K562 (cell line): ENCODE measurements around the gene TPD52L2. TPM values are rescaled to one million over a fixed set of nuclear protein-coding genes. Genes with fewer than 3 reads are reported as not detected.

ENCODE experiments used
- BACH1 ChIP-seq: fragments of 200-800 bp; sonication (Bioruptor generic); IDR thresholded peaks from 2 replicates; pipeline ENCODE4 v1.6.1; 2016; ENCODE audit warnings: missing genetic modification characterization, missing compliant biosample characterization
- CBFA2T3 ChIP-seq: fragments of 450-650 bp; IDR thresholded peaks from 2 replicates; pipeline ENCODE4 v1.6.1; 2017
- CHD2 ChIP-seq: IDR thresholded peaks from 2 replicates; pipeline ENCODE4 v1.6.1; 2011; ENCODE audit warnings: low read depth, low read length
- CTBP1 ChIP-seq: fragments of 450-650 bp; IDR thresholded peaks from 2 replicates; pipeline ENCODE4 v1.6.1; 2016; ENCODE audit warnings: borderline replicate concordance
- CUX1 ChIP-seq: fragments of 200-800 bp; sonication (Bioruptor generic); IDR thresholded peaks from 2 replicates; pipeline ENCODE4 v1.6.1; 2016; ENCODE audit warnings: missing genetic modification characterization, missing compliant biosample characterization
- DIDO1 ChIP-seq: fragments of 450-650 bp; IDR thresholded peaks from 2 replicates; pipeline ENCODE4 v1.6.1; 2016; ENCODE audit warnings: low read depth, missing biosample characterization, missing genetic modification characterization
- EGR1 ChIP-seq: fragments of 450-650 bp; conservative IDR thresholded peaks from 2 replicates; pipeline ENCODE4 v1.6.1; 2017; ENCODE audit warnings: mild to moderate bottlenecking
- GABPB2 ChIP-seq: fragments of 250-450 bp; sonication (Bioruptor Pico); conservative IDR thresholded peaks from 2 replicates; pipeline ENCODE4 v1.5.1; 2021; ENCODE audit warnings: mild to moderate bottlenecking
- HMBOX1 ChIP-seq: sonication (generic); IDR thresholded peaks from 2 replicates; pipeline ENCODE4 v1.6.1; 2016
- HMG20B ChIP-seq: fragments of 250-450 bp; sonication (Bioruptor Pico); IDR thresholded peaks from 2 replicates; pipeline ENCODE4 v1.5.0; 2021; ENCODE audit warnings: mild to moderate bottlenecking
- IRF1 ChIP-seq: sonication (generic); formaldehyde crosslinking; IDR thresholded peaks from 2 replicates; pipeline ENCODE4 v1.8.0; 2022; ENCODE audit warnings: missing genetic modification reagents, mild to moderate bottlenecking, borderline replicate concordance
- L3MBTL2 ChIP-seq: fragments of 450-650 bp; IDR thresholded peaks from 2 replicates; pipeline ENCODE4 v1.6.1; 2016; ENCODE audit warnings: mild to moderate bottlenecking, moderate library complexity
- MBD1 ChIP-seq: fragments of 250-450 bp; sonication (Bioruptor Pico); IDR thresholded peaks from 2 replicates; pipeline ENCODE4 v1.8.0; 2022; ENCODE audit warnings: inconsistent platforms
- MXI1 ChIP-seq: IDR thresholded peaks from 2 replicates; pipeline ENCODE4 v1.6.1; 2011; ENCODE audit warnings: low read depth, mild to moderate bottlenecking, improper control_type of control experiment, low read length
- SAFB2 ChIP-seq: fragments of 200-400 bp; formaldehyde crosslinking; IDR thresholded peaks from 2 replicates; pipeline ENCODE4 v1.6.1; 2018; ENCODE audit warnings: borderline replicate concordance, low read length, low read depth, moderate library complexity; ENCODE audit not compliant: severe bottlenecking
- SPI1 ChIP-seq: IDR thresholded peaks from 2 replicates; pipeline ENCODE4 v1.6.1; 2011; ENCODE audit warnings: low read depth, low read length, control low read depth, borderline replicate concordance
- SRSF3 ChIP-seq: fragments of 200-400 bp; formaldehyde crosslinking; IDR thresholded peaks from 2 replicates; pipeline ENCODE4 v1.6.1; 2016; ENCODE audit warnings: mild to moderate bottlenecking, low read length, moderate library complexity; ENCODE audit not compliant: insufficient read depth
- TGIF2 ChIP-seq: sonication (generic); formaldehyde crosslinking; IDR thresholded peaks from 2 replicates; pipeline ENCODE4 v1.8.1; 2022; ENCODE audit warnings: mild to moderate bottlenecking, missing genetic modification reagents, moderate library complexity
- WHSC1 ChIP-seq: IDR thresholded peaks from one replicate; pipeline ENCODE4 v1.6.1; 2012; ENCODE audit warnings: low read length, control low read depth, inconsistent platforms
- ZNF324 ChIP-seq: fragments of 250-450 bp; sonication (Bioruptor Pico); IDR thresholded peaks from 2 replicates; pipeline ENCODE4 v1.4.0; 2020; ENCODE audit warnings: mild to moderate bottlenecking
- ZNF354B ChIP-seq: fragments of 250-450 bp; sonication (Bioruptor Pico); IDR thresholded peaks from 2 replicates; pipeline ENCODE4 v1.4.0; 2020
- ZNF408 ChIP-seq: fragments of 250-450 bp; sonication (Bioruptor Pico); IDR thresholded peaks from 2 replicates; pipeline ENCODE4 v1.4.0; 2020; ENCODE audit warnings: low read depth, mild to moderate bottlenecking, moderate library complexity
- ZNF696 ChIP-seq: fragments of 250-450 bp; sonication (Bioruptor Pico); conservative IDR thresholded peaks from 2 replicates; pipeline ENCODE4 v1.4.0; 2020; ENCODE audit warnings: mild to moderate bottlenecking, moderate library complexity
- ZNF75A ChIP-seq: fragments of 450-650 bp; formaldehyde crosslinking; IDR thresholded peaks from 2 replicates; pipeline ENCODE4 v1.4.0; 2020; ENCODE audit warnings: mild to moderate bottlenecking
- polyA plus RNA-seq, 8 experiments: library from polyadenylated mRNA; depleted of rRNA in 4 of 8; stranded (reverse) in 5 of 8; unstranded in 3 of 8; fragments of >200 nt; fragmentation: Nextera tagmentation in 2 of 8; fragmentation: Illumina TruSeq in 1 of 8; extraction: Ambion mirVana in 2 of 8; extraction: Trizol in 1 of 8; gene quantifications; 2 replicates each; pipeline versions ENCODE4 v1.2.1 to v1.2.3, GENCODE V29; 2011 to 2014; ENCODE audit warnings: inconsistent platforms in 1 of 8, missing spikeins in 1 of 8
- total RNA-seq, 7 experiments: library from RNA; depleted of rRNA in 6 of 7; stranded (reverse); fragments of >200 nt in 6 of 7; fragmentation: Illumina TruSeq in 2 of 7; extraction: Trizol in 2 of 7; gene quantifications; 2 replicates each; pipeline versions ENCODE4 v1.2.1 to v1.2.3, GENCODE V29; 2011 to 2021; ENCODE audit warnings: low replicate concordance in 1 of 7

The TPD52L2 gene
- total and polyA plus RNA-seq, 9 of the 15 experiments (the other 6 are each of a cell fraction or from before 2014, with no cell fraction given) = 1.9 to 117 (median 74.6) TPM

GRCh38 chr20:63822276-63822696 is 42.8 kb upstream of the TPD52L2 start (continued):
- TF ChIP-seq CUX1 (CRISPR knock-in tag) = no peak
- TF ChIP-seq ZNF696 (CRISPR knock-in tag) = no peak
- TF ChIP-seq SPI1 = peak; percentile 82
- no peak for TF ChIP-seq MXI1
- TF ChIP-seq DIDO1 (tag) = no peak
- TF ChIP-seq ZNF354B = no peak
- no peak for TF ChIP-seq GABPB2 (CRISPR knock-in tag)
- TF ChIP-seq TGIF2 (CRISPR knock-in tag) = no peak
- no peak for TF ChIP-seq ZNF324 (CRISPR knock-in tag)
- TF ChIP-seq L3MBTL2 = peak; percentile 55
- no peak for TF ChIP-seq CBFA2T3
- no peak for TF ChIP-seq SAFB2
- no peak for TF ChIP-seq ZNF75A (CRISPR knock-in tag)
- TF ChIP-seq BACH1 (tag) = no peak
- TF ChIP-seq MBD1 (CRISPR knock-in tag) = no peak
- no peak for TF ChIP-seq CHD2
- TF ChIP-seq CTBP1 = peak; percentile 88; the same call in 1 of the 2 replicates
- no peak for TF ChIP-seq SRSF3
- TF ChIP-seq ZNF408 (CRISPR knock-in tag) = no peak
- TF ChIP-seq IRF1 (CRISPR knock-in tag) = no peak
- TF ChIP-seq HMG20B (CRISPR knock-in tag) = no peak
- 0 out of 2 replicates have a peak, but pooled peaks have one; percentile 18 for TF ChIP-seq HMBOX1
- no peak for TF ChIP-seq WHSC1
- TF ChIP-seq EGR1 = peak; percentile 80
